Activated CD8-positive, alpha-beta memory T cell treated with anti-CD3 and anti-CD28 coated beads, Interleukin-2, amount 50 U/mL, for 1 hour (primary cell): Measurements from ENCODE around the gene NTN1.

Source experiments
- DNase-seq: peaks from one replicate; pipeline ENCODE4 v3.0.0-alpha.2; 2020; ENCODE audit errors: extremely low read depth

Gene NTN1

GRCh38 chr17:9162275-9162985 lies 141.1 kb downstream of the NTN1 start:
- no peak for DNase-seq

GRCh38 chr17:9166788-9167187 lies 145.5 kb downstream of the NTN1 start:
- no peak for DNase-seq

- no peak for DNase-seq
Measured at GRCh38 chr17:9167379-9167778, 146.1 kb downstream of the NTN1 start.

- no peak for DNase-seq
Measured at GRCh38 chr17:9169116-9169515, 147.8 kb downstream of the NTN1 start.

GRCh38 chr17:9170336-9170735 lies 149.0 kb downstream of the NTN1 start:
- no peak for DNase-seq

- DNase-seq = no peak
Measured at GRCh38 chr17:9170853-9171252, 149.5 kb downstream of the NTN1 start.

- DNase-seq = no peak
Measured at GRCh38 chr17:9173386-9173983, 152.2 kb downstream of the NTN1 start.

GRCh38 chr17:9174312-9174711 lies 153.0 kb downstream of the NTN1 start:
- no peak for DNase-seq

GRCh38 chr17:9174779-9175574 lies 153.7 kb downstream of the NTN1 start:
- DNase-seq = no peak

- no peak for DNase-seq
Measured at GRCh38 chr17:9175700-9176467, 154.6 kb downstream of the NTN1 start.

- no peak for DNase-seq
Measured at GRCh38 chr17:9177212-9177611, 155.9 kb downstream of the NTN1 start.

- no peak for DNase-seq
Measured at GRCh38 chr17:9178319-9178718, 157.0 kb downstream of the NTN1 start.

- DNase-seq = no peak
Measured at GRCh38 chr17:9179602-9180001, 158.3 kb downstream of the NTN1 start.

- DNase-seq = no peak
Measured at GRCh38 chr17:9181640-9182039, 160.3 kb downstream of the NTN1 start.

- DNase-seq = no peak
Measured at GRCh38 chr17:9183306-9183705, 162.0 kb downstream of the NTN1 start.

- DNase-seq = no peak
Measured at GRCh38 chr17:9185142-9185541, 163.8 kb downstream of the NTN1 start.

- no peak for DNase-seq
Measured at GRCh38 chr17:9185688-9186284, 164.5 kb downstream of the NTN1 start.

- no peak for DNase-seq
Measured at GRCh38 chr17:9187828-9188227, 166.5 kb downstream of the NTN1 start.

GRCh38 chr17:9188367-9188766 lies 167.1 kb downstream of the NTN1 start:
- no peak for DNase-seq

- no peak for DNase-seq
Measured at GRCh38 chr17:9189870-9190269, 168.6 kb downstream of the NTN1 start.

- no peak for DNase-seq
Measured at GRCh38 chr17:9192010-9192409, 170.7 kb downstream of the NTN1 start.

GRCh38 chr17:9195411-9195810 lies 174.1 kb downstream of the NTN1 start:
- no peak for DNase-seq
